ENCODE measurements around the gene PLXNA4. TPM values are rescaled to one million over a fixed set of nuclear protein-coding genes. Genes with fewer than 3 reads are reported as not detected.

Gene PLXNA4
- total and polyA plus RNA-seq, 4 donors, result 0.04 to 1.1 (median 0.41) TPM

- no peaks in the 10 kb centered on the region for H3K36me3 ChIP-seq (ENCODE audit: control insufficient read depth in 4 of 4, insufficient read depth in 3 of 4, low read depth in 1 of 4, low read length in 3 of 4)
- H3K27me3 ChIP-seq (ENCODE audit: control insufficient read depth in 4 of 4, insufficient read depth in 4 of 4, low read length in 3 of 4), result no peaks in the 10 kb centered on the region
- H3K9ac ChIP-seq (ENCODE audit: low read depth in 1 of 2, low read length in 2 of 2), result no peak overlapping the region
- H3K9me3 ChIP-seq (ENCODE audit: control insufficient read depth in 4 of 4, low read length in 3 of 4), result no peaks in the 10 kb centered on the region
- peaks cover 4 to 42% (median 38%) of the 10 kb centered on the region in 4 donors for H3K4me1 ChIP-seq (ENCODE audit: control insufficient read depth in 4 of 4, insufficient read depth in 4 of 4, low read length in 3 of 4)
- 41% methylated on average over 12 of the region's 12 CpGs for WGBS
- no peak overlapping the region for H3K27ac ChIP-seq (ENCODE audit: low read depth in 1 of 2, low read length in 2 of 2)
- TF ChIP-seq TAF1 (conservative IDR thresholded peaks at IDR 0.05), result no peak
- peak; percentile 19 to 47 for TF ChIP-seq RXRA (IDR thresholded peaks at IDR 0.05)
- TF ChIP-seq FOXA1 (IDR thresholded peaks at IDR 0.05), result no peak
- no peak for TF ChIP-seq MAX (IDR thresholded peaks at IDR 0.05)
- TF ChIP-seq SP1 (IDR thresholded peaks at IDR 0.05), result peak; percentile 59
- no peak for TF ChIP-seq FOXA2 (IDR thresholded peaks at IDR 0.05)
- no peak for TF ChIP-seq GABPA (IDR thresholded peaks at IDR 0.05 in 1 of 2, conservative IDR thresholded peaks at IDR 0.05 in 1 of 2)
- TF ChIP-seq YY1 (IDR thresholded peaks at IDR 0.05), result no peak
- TF ChIP-seq EGR1 (IDR thresholded peaks at IDR 0.05; ENCODE audit: low read depth in 2 of 2), result no peak
- peak; percentile 66 for TF ChIP-seq HNF4G (IDR thresholded peaks at IDR 0.05)
- peak; percentile 70 to 78 for TF ChIP-seq HNF4A (conservative IDR thresholded peaks at IDR 0.05)
- TF ChIP-seq RAD21 (IDR thresholded peaks at IDR 0.05), result peak in 1 of 2 donors; percentile 11
- H3K4me3 ChIP-seq (ENCODE audit: low read depth in 1 of 3, low read length in 3 of 3), result no peak overlapping the region
- DNase-seq (ENCODE audit: low spot score), result no peak
These were observed 147.9 kb downstream of the PLXNA4 start for GRCh38 chr7:132428247-132428919.

GRCh38 chr7:132425942-132426341 lies 150.3 kb downstream of the PLXNA4 start:
- H3K4me1 ChIP-seq (ENCODE audit: control insufficient read depth in 4 of 4, insufficient read depth in 4 of 4, low read length in 3 of 4), result peaks cover 6 to 48% (median 44%) of the 10 kb centered on the region in 4 donors
- DNase-seq (ENCODE audit: low spot score), result no peak
- H3K27ac ChIP-seq (ENCODE audit: low read depth in 1 of 2, low read length in 2 of 2), result no peak overlapping the region
- TF ChIP-seq TAF1 (conservative IDR thresholded peaks at IDR 0.05) (no peak), NR2F2 (IDR thresholded peaks at IDR 0.05) (no peak), HNF4A (conservative IDR thresholded peaks at IDR 0.05) (no peak), CTCF (IDR thresholded peaks at IDR 0.05; ENCODE audit: low read depth, low read length, missing input control) (no peak), YY1 (IDR thresholded peaks at IDR 0.05) (no peak), ATF3 (IDR thresholded peaks at IDR 0.05) (no peak), FOXA1 (IDR thresholded peaks at IDR 0.05) (no peak), RXRA (IDR thresholded peaks at IDR 0.05) (no peak), JUND (IDR thresholded peaks at IDR 0.05) (no peak), EGR1 (IDR thresholded peaks at IDR 0.05; ENCODE audit: low read depth in 2 of 2) (no peak), MAX (IDR thresholded peaks at IDR 0.05) (no peak), ZBTB33 (IDR thresholded peaks at IDR 0.05) (no peak), SP1 (IDR thresholded peaks at IDR 0.05) (no peak), HNF4G (IDR thresholded peaks at IDR 0.05) (no peak)
- WGBS, result 95% methylated on average over 4 of the region's 4 CpGs
- no peaks in the 10 kb centered on the region for H3K9me3 ChIP-seq (ENCODE audit: control insufficient read depth in 4 of 4, low read length in 3 of 4)
- no peak overlapping the region for H3K4me3 ChIP-seq (ENCODE audit: low read depth in 1 of 3, low read length in 3 of 3)
- H3K27me3 ChIP-seq (ENCODE audit: control insufficient read depth in 4 of 4, insufficient read depth in 4 of 4, low read length in 3 of 4), result no peaks in the 10 kb centered on the region
- no peaks in the 10 kb centered on the region for H3K36me3 ChIP-seq (ENCODE audit: control insufficient read depth in 4 of 4, insufficient read depth in 3 of 4, low read depth in 1 of 4, low read length in 3 of 4)
- H3K9ac ChIP-seq (ENCODE audit: low read depth in 1 of 2, low read length in 2 of 2), result no peak overlapping the region
